GM18508 (cell line): ENCODE data around the gene TREML2.

Experiments used
- ATAC-seq: cut with Tn5 transposase; IDR thresholded peaks from one replicate; pipeline ENCODE4 v1.9.1; 2021; ENCODE audit warnings: moderate number of reproducible peaks; ENCODE audit not compliant: insufficient read depth, unreplicated experiment

Gene TREML2

DNA sequence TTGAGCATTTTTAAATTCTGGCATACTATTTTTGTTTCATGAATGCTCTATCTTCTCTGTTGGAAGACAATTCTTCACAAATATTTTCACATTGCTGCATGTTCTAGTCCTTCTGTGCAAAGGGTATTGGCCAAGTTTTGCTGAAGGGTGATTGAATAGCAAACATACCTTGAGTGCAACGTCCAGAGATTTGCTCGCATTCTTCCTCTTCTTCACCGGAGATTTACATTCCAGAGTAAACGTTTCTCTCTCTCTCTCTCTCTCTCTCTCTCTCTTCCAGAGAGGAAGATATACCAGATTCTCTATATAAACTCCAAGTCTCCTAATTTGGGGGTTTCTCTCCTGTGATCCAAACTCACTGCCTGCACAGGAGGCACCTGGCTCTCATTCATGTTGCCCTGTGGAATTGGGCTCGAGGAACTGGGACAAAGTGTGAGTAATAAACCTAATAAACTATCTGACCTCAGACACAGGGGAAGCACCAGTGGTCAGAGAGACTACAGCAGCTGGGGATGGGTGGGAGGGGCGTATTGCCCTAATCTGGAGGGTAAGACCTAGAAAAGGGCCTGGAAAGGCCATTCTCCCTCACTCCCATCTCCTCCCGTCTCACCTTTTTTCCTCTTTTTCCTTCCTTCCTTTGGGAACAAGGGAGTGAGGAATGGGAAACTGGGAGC, 45.7 kb downstream of the TREML2 start:
- no peak for ATAC-seq

DNA sequence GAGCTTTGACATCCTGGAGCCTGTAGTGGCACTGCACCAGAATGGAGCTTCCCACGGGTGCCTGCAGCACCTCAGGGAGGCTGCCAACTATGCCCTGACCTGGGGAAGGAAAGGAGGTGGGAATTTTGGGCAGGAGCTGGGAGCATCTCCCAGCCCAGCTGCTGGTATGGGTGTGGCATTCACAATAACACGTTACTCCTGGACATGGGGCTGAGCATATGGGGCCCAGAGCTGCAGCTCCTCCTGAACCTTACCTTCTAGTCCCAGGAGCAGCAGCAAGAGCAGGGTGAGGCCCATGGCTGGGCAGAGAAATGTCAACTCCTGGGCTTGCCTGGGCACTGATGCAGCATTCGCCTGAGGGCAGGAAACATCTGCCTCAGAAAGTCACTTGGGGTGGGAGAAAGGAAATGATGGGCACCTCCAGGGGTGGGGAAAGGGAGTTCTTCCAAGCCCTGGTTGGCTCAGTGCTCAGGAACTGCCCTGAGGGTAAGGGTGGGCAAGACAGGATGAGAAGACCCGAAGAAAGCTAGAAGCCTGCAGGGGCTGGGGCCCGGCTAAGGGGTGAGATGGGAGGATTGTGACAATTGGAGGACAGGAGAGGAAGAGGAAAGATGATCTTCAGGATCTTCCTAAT, 46.8 kb downstream of the TREML2 start, which contains the start of gene TREML1:
Gene TREML1 (minus strand): TSS at position 356 of the 634 bp plus-strand sequence. CDS start 59 bp downstream, at position 297.
- ATAC-seq: no peak

DNA sequence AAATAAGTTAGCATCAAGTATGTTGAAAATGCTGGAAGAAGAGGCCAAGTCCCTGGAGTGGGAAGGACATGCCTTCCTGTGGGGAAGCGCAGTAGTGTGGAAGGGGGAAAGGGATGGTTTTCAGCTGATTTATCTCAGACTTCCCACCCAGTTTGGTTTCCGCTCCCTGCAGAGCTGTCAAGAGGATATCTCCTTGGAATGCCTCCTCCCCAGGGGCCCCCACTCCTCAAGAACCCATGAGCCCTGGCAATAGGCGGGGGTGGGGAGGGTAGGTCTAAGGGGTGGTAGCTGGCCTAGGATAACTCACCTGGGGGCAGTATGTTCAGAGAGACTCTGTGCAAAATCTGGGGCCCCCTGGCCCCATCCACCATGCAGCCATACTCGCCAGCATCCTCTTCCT, 47.5 kb downstream of the TREML2 start:
- ATAC-seq: no peak

DNA sequence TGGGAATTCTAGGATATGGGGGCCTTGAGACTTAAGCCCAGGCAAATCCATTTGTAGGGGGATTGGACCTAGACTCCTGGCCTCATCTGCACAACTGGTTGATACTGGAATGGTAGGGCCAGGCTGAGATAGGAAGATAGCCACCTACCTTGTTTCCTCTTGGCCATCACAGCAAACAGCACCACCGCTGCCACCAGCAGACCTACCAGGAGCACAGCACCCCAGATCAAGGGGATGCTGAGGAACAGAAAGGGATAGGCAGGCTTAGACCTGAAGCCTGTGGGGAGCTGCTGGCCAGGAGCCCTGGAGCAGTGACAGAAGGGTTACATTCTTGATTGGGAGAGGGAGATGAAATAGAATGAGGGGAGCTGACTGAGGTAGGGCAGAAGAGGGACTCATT, 50.3 kb downstream of the TREML2 start:
- no peak for ATAC-seq

DNA sequence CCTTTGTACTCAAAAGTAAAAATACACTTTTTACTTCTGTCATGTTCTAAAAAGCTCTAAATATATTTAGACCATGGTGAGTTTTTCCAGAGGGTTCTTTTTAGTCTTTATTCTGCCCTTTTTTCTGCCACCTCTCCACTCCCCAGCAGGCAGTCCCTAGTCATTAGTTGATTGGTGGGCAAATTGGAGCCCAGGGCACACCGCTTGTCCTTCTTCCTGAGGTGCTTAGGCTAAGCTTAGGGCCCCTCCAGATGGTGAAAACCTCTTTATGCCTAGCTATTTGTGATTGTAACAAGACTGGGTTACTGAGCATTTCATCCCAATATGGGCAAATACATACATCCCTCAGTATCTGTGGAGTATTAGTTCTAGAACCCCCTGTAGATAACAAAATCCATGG, 53.0 kb downstream of the TREML2 start:
- ATAC-seq: no peak
